Measurements from ENCODE around the gene BARX1. TPM values are rescaled to one million over a fixed set of nuclear protein-coding genes. Genes with fewer than 3 reads are reported as not detected.
"Not testable (repeated sequence)": the region's sequence is repeated elsewhere in the genome, so short reads cannot be mapped to it uniquely, and the experiment has no call there.

The BARX1 gene
- not detected in 2 replicates for total RNA-seq (2014; rRNA removed; shearing (Covaris generic))
- not detected in 2 replicates for polyA plus RNA-seq (2015; cell fraction: cytosol; rRNA removed)
- not detected in 2 replicates for polyA plus RNA-seq (2015; cell fraction: nucleus; rRNA removed)

GRCh38 chr9:93955111-93955980, at the start of gene BARX1:
TSS of gene BARX1 (minus strand) at chr9:93955355. CDS start at chr9:93955146, 209 bp downstream.
- DNase-seq (ENCODE audit: low read depth): no peak

GRCh38 chr9:94002316-94003140, 47.4 kb upstream of the BARX1 start:
- peak; percentile 26 for DNase-seq (ENCODE audit: low read depth)

DNA sequence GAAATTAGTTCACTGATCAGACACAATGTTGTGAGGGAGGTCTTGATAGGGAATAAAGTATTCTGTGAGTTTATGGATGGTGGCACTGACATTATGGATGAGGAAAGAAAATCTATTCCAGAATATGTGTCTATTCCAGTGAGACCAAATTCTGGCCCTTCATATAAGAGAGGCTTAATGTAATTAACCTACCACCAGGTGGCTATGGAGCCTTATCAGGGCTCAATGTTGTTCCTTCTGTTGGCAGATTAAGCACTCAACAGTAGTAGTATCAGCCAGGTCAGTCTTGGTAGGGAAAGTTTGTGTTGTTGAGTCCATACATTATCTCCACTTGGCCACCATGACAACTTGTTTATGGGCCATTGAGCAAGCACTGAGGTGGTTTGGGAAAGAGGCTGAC, 41.7 kb upstream of the BARX1 start:
- no peak for DNase-seq (ENCODE audit: low read depth)

DNA sequence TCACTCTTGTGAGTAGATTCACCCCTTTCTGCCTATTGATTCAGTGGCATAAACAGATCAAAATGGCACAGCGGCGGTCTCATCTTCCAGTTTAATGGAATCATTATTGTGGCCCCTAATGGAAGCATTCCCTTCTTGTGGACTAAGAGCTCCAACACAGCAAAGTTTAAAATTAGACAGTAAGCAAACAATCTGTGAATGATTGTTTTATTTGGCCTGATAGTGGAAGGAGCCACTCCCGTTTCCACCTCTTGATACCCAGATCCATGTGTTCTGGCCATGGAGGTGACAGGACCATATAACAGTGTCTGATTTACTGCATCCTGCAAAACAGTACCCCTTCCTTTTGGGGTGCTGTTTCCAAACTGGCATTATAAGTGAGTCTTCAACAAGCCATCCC, 41.2 kb upstream of the BARX1 start:
- no peak for DNase-seq (ENCODE audit: low read depth)

DNA sequence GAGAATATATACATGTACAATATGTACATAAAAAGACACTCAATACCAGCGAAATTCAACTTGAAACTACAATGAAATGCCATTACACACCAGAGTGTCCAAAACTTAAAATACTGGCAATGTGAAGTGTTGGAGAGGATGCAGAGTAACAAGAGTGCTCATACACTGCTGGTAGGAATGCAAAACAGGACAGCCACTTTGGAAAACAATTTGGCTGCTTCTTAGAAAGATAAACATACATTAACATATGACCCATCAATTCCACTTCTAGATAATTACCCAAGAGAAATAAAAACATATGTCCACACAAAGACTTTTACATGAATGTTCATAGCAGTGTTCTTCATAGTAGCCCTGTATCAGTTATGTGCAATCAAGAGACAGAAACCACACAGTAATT, 39.4 kb upstream of the BARX1 start:
- DNase-seq (ENCODE audit: low read depth): no peak

GRCh38 chr9:93994132-93994531, 39.0 kb upstream of the BARX1 start:
- DNase-seq (ENCODE audit: low read depth): no peak

DNA sequence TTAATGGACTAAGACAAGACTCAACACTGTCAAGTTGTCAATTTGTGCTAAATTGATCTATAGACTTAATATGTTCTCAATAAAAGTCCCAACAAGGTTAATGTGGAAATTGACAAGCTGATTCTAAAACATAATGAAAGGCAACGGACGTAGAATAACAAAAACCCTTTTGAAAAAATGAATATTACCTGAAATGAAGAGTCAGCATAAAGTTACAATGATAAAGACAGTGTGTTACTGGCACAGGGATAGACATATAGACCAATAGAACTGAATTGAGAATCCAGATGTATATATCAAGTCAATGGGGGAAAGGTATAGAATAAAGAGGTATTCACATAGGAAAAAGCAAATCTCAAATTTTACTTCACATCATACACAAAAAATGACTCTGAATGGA, 37.7 kb upstream of the BARX1 start:
- DNase-seq (ENCODE audit: low read depth): no peak

- DNase-seq (ENCODE audit: low read depth): no peak
Measured at GRCh38 chr9:93990448-93990847, 35.3 kb upstream of the BARX1 start.

DNA sequence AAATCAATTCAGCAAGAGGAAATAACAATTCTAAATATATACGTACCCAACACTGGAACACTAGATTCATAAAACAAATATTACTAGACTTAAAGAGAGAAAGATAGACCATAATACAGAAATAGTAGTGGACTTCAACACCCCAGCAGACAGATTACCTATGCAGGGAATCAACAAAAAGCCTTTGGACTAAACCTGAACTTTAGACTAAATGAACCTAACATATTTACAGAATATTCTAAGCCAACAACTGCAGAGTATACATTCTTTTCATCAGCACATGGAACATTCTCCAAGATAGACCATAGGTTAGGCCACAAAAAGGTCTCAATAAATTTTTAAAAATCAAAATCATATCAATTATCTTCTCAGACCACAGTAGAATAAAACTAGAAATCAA, 32.9 kb upstream of the BARX1 start:
- no peak for DNase-seq (ENCODE audit: low read depth)

DNA sequence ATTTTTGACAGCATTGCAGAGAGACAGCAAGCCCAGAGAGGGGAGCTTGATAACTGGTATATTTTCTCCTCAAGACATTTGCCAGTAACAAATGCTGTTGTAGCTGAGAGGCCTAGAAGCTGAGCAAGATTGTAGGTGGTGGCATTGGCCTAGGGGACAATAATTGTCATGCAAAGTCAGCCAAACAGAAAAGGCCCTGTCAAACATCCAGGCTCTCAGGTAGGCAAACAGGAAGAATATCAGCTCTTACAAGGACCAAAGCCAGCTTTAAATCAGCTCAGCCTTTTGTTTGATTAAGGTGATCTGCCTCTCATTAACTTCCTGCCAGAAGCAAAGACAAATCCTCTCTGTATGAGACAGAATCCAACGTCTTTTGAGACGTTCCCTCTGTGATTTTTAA, 29.7 kb upstream of the BARX1 start:
- no peak for DNase-seq (ENCODE audit: low read depth)

DNA sequence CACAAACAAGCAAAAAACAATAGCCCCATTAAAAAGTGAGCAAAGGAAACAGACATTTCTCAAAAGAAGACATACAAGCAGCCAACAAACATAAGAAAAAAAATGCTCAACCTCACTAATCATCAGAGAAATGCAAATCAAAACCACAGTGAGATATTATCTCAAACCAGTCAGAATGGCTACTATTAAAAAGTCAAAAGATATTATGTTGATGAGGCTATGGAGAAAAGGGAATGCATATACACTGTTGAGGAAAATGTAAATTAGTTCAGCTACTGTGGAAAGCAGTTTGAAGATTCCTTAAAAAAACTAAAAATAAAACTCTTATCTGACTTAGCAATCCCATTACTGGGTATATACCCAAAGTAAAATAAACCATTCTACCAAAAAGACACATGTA, 28.7 kb upstream of the BARX1 start:
- no peak for DNase-seq (ENCODE audit: low read depth)

DNA sequence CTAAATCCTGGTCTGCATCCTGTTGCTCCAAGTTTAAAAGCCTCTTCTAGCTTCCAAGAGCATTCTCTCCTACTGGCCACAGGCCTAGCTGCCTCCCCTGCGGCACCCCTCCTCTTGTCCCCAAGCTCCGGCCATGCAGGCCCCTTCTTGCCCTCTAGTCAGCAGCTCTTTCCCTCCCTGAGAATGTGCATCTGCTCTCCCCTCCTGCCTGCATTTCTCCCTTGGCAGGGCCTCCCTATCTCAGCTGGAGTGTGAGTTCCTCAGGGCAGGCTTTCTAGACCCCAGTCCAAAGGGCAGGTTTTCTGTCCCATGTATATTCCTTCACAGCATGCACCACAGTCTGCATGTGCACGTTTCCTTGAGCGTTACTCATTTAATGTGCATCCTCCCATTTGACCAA, 24.6 kb upstream of the BARX1 start:
- no peak for DNase-seq (ENCODE audit: low read depth)

GRCh38 chr9:93978551-93978950, 23.4 kb upstream of the BARX1 start:
- DNase-seq (ENCODE audit: low read depth): no peak

DNA sequence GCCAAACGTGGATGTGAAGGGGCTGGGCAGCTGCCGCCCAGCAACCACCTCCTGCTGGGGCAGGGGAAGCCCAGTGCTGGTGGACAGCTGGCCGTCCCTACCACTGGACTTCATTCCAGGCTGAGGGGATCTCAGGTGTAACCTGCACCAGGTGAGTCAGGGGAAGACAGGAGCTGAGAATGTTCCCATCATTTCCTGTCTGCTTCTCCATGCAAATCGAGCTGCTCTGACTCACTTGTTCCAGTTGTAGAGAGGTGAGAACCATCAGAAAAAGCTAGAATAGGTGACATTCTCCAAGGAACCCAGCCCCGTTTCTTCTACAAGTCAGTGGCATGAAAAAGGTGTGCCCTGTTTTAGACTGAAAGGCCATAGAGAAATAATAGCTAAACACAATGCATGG, 21.8 kb upstream of the BARX1 start:
- DNase-seq (ENCODE audit: low read depth): no peak

- DNase-seq (ENCODE audit: low read depth): no peak
Measured at GRCh38 chr9:93976081-93976480, 20.9 kb upstream of the BARX1 start.

- DNase-seq (ENCODE audit: low read depth): no peak
Measured at GRCh38 chr9:93975262-93975661, 20.1 kb upstream of the BARX1 start.

GRCh38 chr9:93974151-93974550, 19.0 kb upstream of the BARX1 start:
- DNase-seq (ENCODE audit: low read depth): no peak

DNA sequence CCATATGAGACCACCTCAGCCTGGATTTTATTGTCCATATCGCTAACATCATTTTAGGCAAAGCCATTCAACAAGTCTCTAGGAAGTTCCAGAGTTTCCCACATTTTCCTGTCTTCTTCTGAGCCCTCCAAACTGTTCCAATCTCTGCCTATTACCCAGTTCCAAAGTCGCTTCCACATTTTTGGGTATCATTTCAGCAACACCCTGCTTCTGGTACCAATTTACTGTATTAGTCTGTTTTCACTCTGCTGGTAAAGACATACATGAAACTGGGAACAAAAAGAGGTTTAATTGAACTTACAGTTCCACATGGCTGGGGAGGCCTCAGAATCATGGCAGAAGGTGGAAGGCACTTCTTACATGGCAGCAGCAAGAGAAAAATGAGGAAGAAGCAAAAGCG, 17.5 kb upstream of the BARX1 start:
- DNase-seq (ENCODE audit: low read depth): not testable (repeated sequence)

- DNase-seq (ENCODE audit: low read depth): no peak
Measured at GRCh38 chr9:93969328-93969661, 14.1 kb upstream of the BARX1 start.

DNA sequence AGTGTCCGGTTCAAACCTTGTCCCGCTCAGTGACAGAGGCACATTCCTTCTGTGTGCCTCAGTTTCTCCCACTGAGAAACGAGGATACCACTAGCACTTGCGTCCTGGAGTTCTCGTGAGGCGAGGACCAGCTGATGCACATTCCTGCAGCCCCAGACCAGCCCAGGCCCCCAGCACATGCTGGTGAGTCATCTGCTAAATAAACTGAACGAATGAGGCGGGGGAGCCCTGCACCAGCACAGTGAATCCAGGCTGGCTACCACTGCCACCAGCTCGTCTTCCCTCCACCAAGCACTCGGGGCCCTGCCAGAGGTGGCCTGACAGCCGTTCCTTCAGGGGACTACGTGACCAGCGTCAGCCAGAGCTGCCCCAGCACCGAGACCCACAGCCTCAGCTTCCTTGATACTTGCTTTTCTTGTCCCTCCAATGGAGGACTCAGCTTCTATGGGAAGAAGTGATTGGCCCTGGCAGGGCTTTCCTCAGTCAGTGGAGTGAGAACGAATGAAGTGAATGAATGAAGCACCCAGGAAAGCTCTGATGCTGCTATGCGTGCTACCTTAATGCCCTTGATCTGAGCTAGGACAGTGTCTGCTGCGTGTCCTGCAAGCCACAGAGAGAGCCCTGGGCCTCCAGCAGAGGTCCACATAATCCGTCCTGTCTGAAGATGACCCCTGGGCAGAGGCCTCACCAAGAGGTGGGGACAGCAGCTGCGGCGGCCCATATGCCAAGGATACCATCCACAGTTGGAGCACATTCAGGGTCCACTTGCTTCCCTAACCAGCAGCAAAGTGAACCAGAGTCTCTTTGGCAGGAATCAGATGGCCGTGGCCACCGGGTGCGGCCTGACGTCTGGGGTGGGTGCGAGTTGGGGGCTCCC, 13.5 kb upstream of the BARX1 start:
- peak; percentile 59 for DNase-seq (ENCODE audit: low read depth)

DNA sequence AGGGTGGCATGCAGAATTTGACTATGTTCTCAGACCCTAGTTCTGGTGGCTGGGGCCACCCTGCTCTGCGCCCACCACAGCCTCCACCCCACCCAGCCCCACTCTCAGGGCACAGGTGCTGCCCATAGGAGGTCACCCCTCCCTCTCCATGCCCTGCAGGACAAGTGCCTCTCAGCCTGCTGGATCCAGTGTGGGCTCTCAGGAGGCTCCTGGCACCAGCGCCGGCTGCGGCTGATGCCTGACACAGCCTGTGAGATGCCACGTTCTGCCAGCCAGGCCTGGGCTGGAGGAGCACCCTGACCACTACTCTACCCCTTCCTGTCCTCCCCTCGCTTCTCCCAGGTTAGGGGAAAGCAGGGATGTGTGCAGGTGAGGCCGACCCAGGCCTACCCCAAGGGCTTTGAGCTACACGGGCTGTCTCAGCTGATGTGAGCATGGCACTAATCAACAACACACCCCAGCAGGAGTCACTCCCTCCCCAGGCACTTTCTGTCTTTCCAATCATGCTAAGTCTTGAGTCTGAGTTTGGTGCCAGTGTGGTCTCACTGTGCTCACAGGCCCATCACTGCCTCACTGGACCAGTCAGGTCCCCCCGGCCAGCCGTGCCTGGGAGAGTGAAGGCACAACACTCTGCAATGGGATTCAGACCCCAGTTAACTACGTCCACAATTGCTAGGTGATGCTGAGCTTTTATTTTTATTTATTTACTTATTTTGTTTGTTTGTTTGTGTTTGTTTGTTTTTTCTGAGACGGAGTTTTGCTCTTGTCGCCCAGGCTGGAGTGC, 12.1 kb upstream of the BARX1 start:
- DNase-seq (ENCODE audit: low read depth): no peak
